Measurements from ENCODE around the gene SIGLEC15.
"Not testable (repeated sequence)": the region's sequence is repeated elsewhere in the genome, so short reads cannot be mapped to it uniquely, and the experiment has no call there.

The SIGLEC15 gene

GRCh38 chr18:45820106-45820745 is 5.2 kb upstream of the SIGLEC15 start:
- no peak for DNase-seq (ENCODE audit: low spot score)

- no peak for DNase-seq (ENCODE audit: low spot score)
Observed at GRCh38 chr18:45821026-45821425, 4.4 kb upstream of the SIGLEC15 start.

- DNase-seq (ENCODE audit: low spot score) = no peak
Observed at GRCh38 chr18:45821711-45822110, 3.8 kb upstream of the SIGLEC15 start.

- no peak for DNase-seq (ENCODE audit: low spot score)
Observed at GRCh38 chr18:45826084-45826483, 609 bp downstream of the SIGLEC15 start.

- not testable (repeated sequence) for DNase-seq (ENCODE audit: low spot score)
Observed at GRCh38 chr18:45826716-45827115, 1.2 kb downstream of the SIGLEC15 start.

GRCh38 chr18:45828917-45829811 is 3.7 kb downstream of the SIGLEC15 start:
- no peak for DNase-seq (ENCODE audit: low spot score)

GRCh38 chr18:45829855-45830254 is 4.4 kb downstream of the SIGLEC15 start:
- DNase-seq (ENCODE audit: low spot score) = no peak

- DNase-seq (ENCODE audit: low spot score) = no peak
Observed at GRCh38 chr18:45830917-45831316, 5.4 kb downstream of the SIGLEC15 start.

- no peak for DNase-seq (ENCODE audit: low spot score)
Observed at GRCh38 chr18:45833846-45834245, 8.4 kb downstream of the SIGLEC15 start.

- no peak for DNase-seq (ENCODE audit: low spot score)
Observed at GRCh38 chr18:45834306-45834705, 8.8 kb downstream of the SIGLEC15 start.

GRCh38 chr18:45835057-45835636 is 9.7 kb downstream of the SIGLEC15 start:
- no peak for DNase-seq (ENCODE audit: low spot score)

GRCh38 chr18:45836242-45837205 is 11.0 kb downstream of the SIGLEC15 start:
- DNase-seq (ENCODE audit: low spot score) = no peak

GRCh38 chr18:45837283-45838070 is 12.0 kb downstream of the SIGLEC15 start:
- no peak for DNase-seq (ENCODE audit: low spot score)

- DNase-seq (ENCODE audit: low spot score) = no peak
Observed at GRCh38 chr18:45838302-45839070, 13.0 kb downstream of the SIGLEC15 start.

- DNase-seq (ENCODE audit: low spot score) = no peak
Observed at GRCh38 chr18:45839414-45840395, 14.2 kb downstream of the SIGLEC15 start.

- DNase-seq (ENCODE audit: low spot score) = no peak
Observed at GRCh38 chr18:45841060-45841764, 15.7 kb downstream of the SIGLEC15 start.

GRCh38 chr18:45841765-45842442 is 16.4 kb downstream of the SIGLEC15 start:
- DNase-seq (ENCODE audit: low spot score) = no peak

GRCh38 chr18:45843019-45843418 is 17.5 kb downstream of the SIGLEC15 start:
- DNase-seq (ENCODE audit: low spot score) = no peak
